HCT116 (cell line): ENCODE measurements around the gene STXBP5. TPM values are rescaled to one million over a fixed set of nuclear protein-coding genes. Genes with fewer than 3 reads are reported as not detected.

Source experiments
- ATAC-seq: fragments of 200-7000 bp; cut with Tn5 transposase; 2 replicates; pipeline ENCODE4 v1.9.1; 2020; ENCODE audit warnings: mild to moderate bottlenecking, moderate library complexity
- BruUV-seq: library from RNA; stranded (reverse); fragments of 400-500 nt; replicated peaks from 2 replicates; lab custom pipeline; 2021; lab: Mats Ljungman, UMichigan
- CTCF ChIA-PET: fragments of 300-600 bp; sonication (Branson Sonifier 250); formaldehyde crosslinking; loops from one replicate; lab custom pipeline; 2021; ENCODE audit warnings: antibody characterized with exemption; lab: Charles Lee
- POLR2A ChIA-PET: fragments of 300-600, 350-600 bp; sonication (Branson Sonifier 250); formaldehyde crosslinking; loops from one replicate; lab custom pipeline; 2021; ENCODE audit warnings: antibody characterized with exemption; lab: Charles Lee
- RAD21 ChIA-PET, 2 experiments: fragments of 300-600 bp; sonication (Branson Sonifier 250); formaldehyde crosslinking; loops; one replicate each; lab custom pipeline; 2023; ENCODE audit warnings: low total read pairs in 2 of 2; ENCODE audit not compliant: uncharacterized antibody in 2 of 2, unreplicated experiment in 2 of 2, low non-redundant PET in 1 of 2; lab: Charles Lee
- DNase-seq: peaks from one replicate; pipeline ENCODE4 v3.0.0-alpha.2; 2010; ENCODE audit warnings: low read depth, low spot score
- H2AFZ ChIP-seq: fragments of 200-600 bp; shearing (Covaris generic), sonication (generic); 2 replicates; pipeline ENCODE4 v1.6.1; 2017; ENCODE audit warnings: low read depth, mixed run types, mixed read lengths, antibody characterized with exemption, low read length; ENCODE audit not compliant: poor library complexity, severe bottlenecking
- H3K27ac ChIP-seq: 2 replicates; pipeline ENCODE4 v1.5.1; 2012; ENCODE audit warnings: low read depth, low read length
- H3K27me3 ChIP-seq: fragments of 200-600 bp; sonication (generic); 2 replicates; pipeline ENCODE4 v1.6.1; 2016; ENCODE audit warnings: mixed run types, low read length, mixed read lengths; ENCODE audit not compliant: insufficient read depth
- H3K36me3 ChIP-seq, 2 experiments: fragments of 200-500 bp in 1 of 2; fragments of 200-600 bp in 1 of 2; sonication (Bioruptor generic) in 1 of 2; sonication (generic) in 1 of 2; 2 replicates each; pipeline versions ENCODE4 v1.5.1 to v1.6.1; 2014 to 2016; ENCODE audit warnings: low read length in 2 of 2, inconsistent platforms in 1 of 2, mixed read lengths in 1 of 2, mixed run types in 1 of 2; ENCODE audit not compliant: insufficient read depth in 2 of 2, control insufficient read depth in 1 of 2
- H3K4me1 ChIP-seq, 2 experiments: fragments of 200-600 bp in 1 of 2; sonication (generic) in 1 of 2; 2 replicates each; pipeline versions ENCODE4 v1.5.1 to v1.6.1; 2012 to 2017; ENCODE audit warnings: low read length in 2 of 2, inconsistent platforms in 1 of 2, mild to moderate bottlenecking in 1 of 2, mixed read lengths in 1 of 2, mixed run types in 1 of 2, moderate library complexity in 1 of 2; ENCODE audit not compliant: insufficient read depth in 2 of 2, control insufficient read depth in 1 of 2
- H3K4me2 ChIP-seq: fragments of 200-600 bp; sonication (generic); 2 replicates; pipeline ENCODE4 v1.6.1; 2017; ENCODE audit warnings: mixed run types, low read length, mixed read lengths
- H3K4me3 ChIP-seq, 2 experiments: fragments of 200-600 bp in 1 of 2; sonication (generic) in 1 of 2; replicated peaks in 1 of 2; 2 replicates each; pipeline ENCODE4 v1.5.1; 2011 to 2016; ENCODE audit warnings: low read length in 2 of 2, control low read depth in 1 of 2, low read depth in 1 of 2, mild to moderate bottlenecking in 1 of 2, mixed read lengths in 1 of 2, mixed run types in 1 of 2
- H3K79me2 ChIP-seq: fragments of 200-600 bp; sonication (generic); 2 replicates; pipeline ENCODE4 v1.6.1; 2017; ENCODE audit warnings: mild to moderate bottlenecking, mixed run types, low read length, moderate library complexity, mixed read lengths; ENCODE audit not compliant: insufficient read depth
- H3K9ac ChIP-seq: fragments of 200-600 bp; sonication (generic); 2 replicates; pipeline ENCODE4 v1.6.1; 2016; ENCODE audit warnings: low read length, mixed read lengths
- H3K9me2 ChIP-seq: fragments of 200-600 bp; sonication (generic), shearing (Covaris generic); 2 replicates; pipeline ENCODE4 v1.6.1; 2017; ENCODE audit warnings: mixed run types, mild to moderate bottlenecking, moderate library complexity; ENCODE audit not compliant: insufficient read depth
- H3K9me3 ChIP-seq, 2 experiments: fragments of 200-500 bp in 1 of 2; fragments of 200-600 bp in 1 of 2; sonication (Bioruptor generic) in 1 of 2; sonication (generic) in 1 of 2; 2 replicates each; pipeline ENCODE4 v1.6.1; 2014 to 2017; ENCODE audit warnings: low read length in 2 of 2, mixed read lengths in 2 of 2, inconsistent platforms in 1 of 2, low read depth in 1 of 2, mild to moderate bottlenecking in 1 of 2, mixed run types in 1 of 2, moderate library complexity in 1 of 2; ENCODE audit not compliant: control insufficient read depth in 1 of 2, insufficient read depth in 1 of 2
- H4K20me1 ChIP-seq: fragments of 200-600 bp; sonication (generic), shearing (Covaris generic); 2 replicates; pipeline ENCODE4 v1.6.1; 2017; ENCODE audit warnings: mixed run types, mild to moderate bottlenecking, moderate library complexity; ENCODE audit not compliant: insufficient read depth
- CBX3 ChIP-seq: IDR thresholded peaks from 2 replicates; pipeline ENCODE4 v1.6.1; 2012; ENCODE audit warnings: low read depth
- EGR1 ChIP-seq: IDR thresholded peaks from 2 replicates; pipeline ENCODE4 v1.6.1; 2012; ENCODE audit warnings: low read depth
- ELF1 ChIP-seq: IDR thresholded peaks from 2 replicates; pipeline ENCODE4 v1.6.1; 2012; ENCODE audit warnings: low read depth, borderline replicate concordance
- EZH2 ChIP-seq: fragments of 200-600 bp; sonication (generic); IDR thresholded peaks from 2 replicates; pipeline ENCODE4 v1.6.1; 2017; ENCODE audit warnings: antibody characterized with exemption, mixed run types
- SIN3A ChIP-seq: IDR thresholded peaks from 2 replicates; pipeline ENCODE4 v1.6.1; 2012; ENCODE audit warnings: low read depth
- SP1 ChIP-seq: IDR thresholded peaks from 2 replicates; pipeline ENCODE4 v1.6.1; 2012; ENCODE audit warnings: low read depth
- TCF7L2 ChIP-seq: IDR thresholded peaks from 2 replicates; pipeline ENCODE4 v1.7.0; 2011; ENCODE audit warnings: borderline replicate concordance, inconsistent platforms; ENCODE audit not compliant: insufficient read depth, insufficient read length; ENCODE audit errors: extremely low read depth
- YY1 ChIP-seq: IDR thresholded peaks from 2 replicates; pipeline ENCODE4 v1.6.1; 2011; ENCODE audit warnings: low read length, low read depth, moderate library complexity, mild to moderate bottlenecking; ENCODE audit not compliant: insufficient replicate concordance; ENCODE audit errors: extremely low read depth
- ZFX ChIP-seq: fragments of 450-650 bp; IDR thresholded peaks from 2 replicates; pipeline ENCODE4 v1.6.1; 2017
- intact Hi-C: fragments of 100-400 bp; cut with micrococcal nuclease; formaldehyde crosslinking; loops from 2 replicates; pipeline ENCODE4 v1.10.0; 2022
- total RNA-seq: library from RNA; stranded (reverse); gene quantifications from one replicate; pipeline ENCODE4 v1.2.1, GENCODE V29; 2021; ENCODE audit not compliant: unreplicated experiment
- TF ChIP-seq, protein P1 (sequence below), 3 experiments: fragments of 200-600 bp in 1 of 3; sonication (generic) in 1 of 3; IDR thresholded peaks in 2 of 3; conservative IDR thresholded peaks in 1 of 3; 2 replicates each; pipeline ENCODE4 v1.5.1; 2012 to 2017; ENCODE audit warnings: low read depth in 2 of 3, low read length in 2 of 3, antibody characterized with exemption in 1 of 3, borderline replicate concordance in 1 of 3, control low read depth in 1 of 3, mild to moderate bottlenecking in 1 of 3, mixed read lengths in 1 of 3, mixed run types in 1 of 3, moderate library complexity in 1 of 3; ENCODE audit not compliant: insufficient read depth in 1 of 3
- TF ChIP-seq, protein P2 (sequence below): IDR thresholded peaks from 2 replicates; pipeline ENCODE4 v1.6.1; 2012; ENCODE audit warnings: low read depth

The STXBP5 gene
- total RNA-seq, 1 experiment from 2014 or later: 12.6 TPM

DNA sequence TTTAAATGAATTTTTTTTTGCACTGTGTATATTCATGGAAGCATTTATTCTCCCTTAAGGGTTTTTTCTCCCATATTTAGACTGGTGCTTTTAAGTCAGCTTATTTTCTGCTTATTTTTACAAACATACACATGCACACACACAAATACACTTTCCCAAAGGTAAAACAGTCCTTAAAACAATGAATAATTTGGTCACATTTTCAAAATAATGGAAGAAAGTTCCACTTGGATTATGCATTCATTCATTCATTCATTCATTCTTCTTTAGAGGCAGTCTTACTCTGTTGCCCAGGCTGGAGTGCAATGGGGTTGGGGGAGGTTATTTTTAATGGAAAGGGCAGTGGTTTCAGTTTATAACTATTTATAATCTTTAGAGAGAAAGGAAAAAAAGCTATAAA is 69.8 kb downstream of the STXBP5 start:
- RAD21 ChIA-PET: no interaction called here
- Histone ChIP-seq H3K4me3 (no peak overlapping the region), H3K27me3 (no peaks in the 10 kb centered on the region), H3K9ac (no peak overlapping the region)
- no peak for ATAC-seq
- no TSS peak for BruUV-seq
- TF ChIP-seq EGR1: no peak
- no peak for TF ChIP-seq EZH2
- TF ChIP-seq ELF1: no peak
- TF ChIP-seq YY1: no peak
- no peak for TF ChIP-seq SP1
- TF ChIP-seq TCF7L2: no peak
- no peak for TF ChIP-seq ZFX
- no peak for TF ChIP-seq CBX3
- TF ChIP-seq, protein P1, sequence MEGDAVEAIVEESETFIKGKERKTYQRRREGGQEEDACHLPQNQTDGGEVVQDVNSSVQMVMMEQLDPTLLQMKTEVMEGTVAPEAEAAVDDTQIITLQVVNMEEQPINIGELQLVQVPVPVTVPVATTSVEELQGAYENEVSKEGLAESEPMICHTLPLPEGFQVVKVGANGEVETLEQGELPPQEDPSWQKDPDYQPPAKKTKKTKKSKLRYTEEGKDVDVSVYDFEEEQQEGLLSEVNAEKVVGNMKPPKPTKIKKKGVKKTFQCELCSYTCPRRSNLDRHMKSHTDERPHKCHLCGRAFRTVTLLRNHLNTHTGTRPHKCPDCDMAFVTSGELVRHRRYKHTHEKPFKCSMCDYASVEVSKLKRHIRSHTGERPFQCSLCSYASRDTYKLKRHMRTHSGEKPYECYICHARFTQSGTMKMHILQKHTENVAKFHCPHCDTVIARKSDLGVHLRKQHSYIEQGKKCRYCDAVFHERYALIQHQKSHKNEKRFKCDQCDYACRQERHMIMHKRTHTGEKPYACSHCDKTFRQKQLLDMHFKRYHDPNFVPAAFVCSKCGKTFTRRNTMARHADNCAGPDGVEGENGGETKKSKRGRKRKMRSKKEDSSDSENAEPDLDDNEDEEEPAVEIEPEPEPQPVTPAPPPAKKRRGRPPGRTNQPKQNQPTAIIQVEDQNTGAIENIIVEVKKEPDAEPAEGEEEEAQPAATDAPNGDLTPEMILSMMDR (IDR thresholded peaks at IDR 0.05 in 2 of 3, conservative IDR thresholded peaks at IDR 0.05 in 1 of 3; ENCODE audit: borderline replicate concordance in 1 of 3, insufficient read depth in 1 of 3, low read depth in 2 of 3, low read length in 2 of 3): no peak
- TF ChIP-seq, protein P2, sequence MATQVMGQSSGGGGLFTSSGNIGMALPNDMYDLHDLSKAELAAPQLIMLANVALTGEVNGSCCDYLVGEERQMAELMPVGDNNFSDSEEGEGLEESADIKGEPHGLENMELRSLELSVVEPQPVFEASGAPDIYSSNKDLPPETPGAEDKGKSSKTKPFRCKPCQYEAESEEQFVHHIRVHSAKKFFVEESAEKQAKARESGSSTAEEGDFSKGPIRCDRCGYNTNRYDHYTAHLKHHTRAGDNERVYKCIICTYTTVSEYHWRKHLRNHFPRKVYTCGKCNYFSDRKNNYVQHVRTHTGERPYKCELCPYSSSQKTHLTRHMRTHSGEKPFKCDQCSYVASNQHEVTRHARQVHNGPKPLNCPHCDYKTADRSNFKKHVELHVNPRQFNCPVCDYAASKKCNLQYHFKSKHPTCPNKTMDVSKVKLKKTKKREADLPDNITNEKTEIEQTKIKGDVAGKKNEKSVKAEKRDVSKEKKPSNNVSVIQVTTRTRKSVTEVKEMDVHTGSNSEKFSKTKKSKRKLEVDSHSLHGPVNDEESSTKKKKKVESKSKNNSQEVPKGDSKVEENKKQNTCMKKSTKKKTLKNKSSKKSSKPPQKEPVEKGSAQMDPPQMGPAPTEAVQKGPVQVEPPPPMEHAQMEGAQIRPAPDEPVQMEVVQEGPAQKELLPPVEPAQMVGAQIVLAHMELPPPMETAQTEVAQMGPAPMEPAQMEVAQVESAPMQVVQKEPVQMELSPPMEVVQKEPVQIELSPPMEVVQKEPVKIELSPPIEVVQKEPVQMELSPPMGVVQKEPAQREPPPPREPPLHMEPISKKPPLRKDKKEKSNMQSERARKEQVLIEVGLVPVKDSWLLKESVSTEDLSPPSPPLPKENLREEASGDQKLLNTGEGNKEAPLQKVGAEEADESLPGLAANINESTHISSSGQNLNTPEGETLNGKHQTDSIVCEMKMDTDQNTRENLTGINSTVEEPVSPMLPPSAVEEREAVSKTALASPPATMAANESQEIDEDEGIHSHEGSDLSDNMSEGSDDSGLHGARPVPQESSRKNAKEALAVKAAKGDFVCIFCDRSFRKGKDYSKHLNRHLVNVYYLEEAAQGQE: no peak
- TF ChIP-seq SIN3A: no peak
- TF ChIP-seq, all 23 proteins: peak for 0
- H3K36me3 ChIP-seq: no peaks in the 10 kb centered on the region
- H3K9me3 ChIP-seq: no peaks in the 10 kb centered on the region
- no peaks in the 10 kb centered on the region for H3K4me1 ChIP-seq
- CTCF ChIA-PET: no interaction called here
- POLR2A ChIA-PET: no interaction called here
- no peak overlapping the region for H3K4me2 ChIP-seq
- no peak overlapping the region for H3K27ac ChIP-seq
- intact Hi-C loops: no loop called here
- no peak overlapping the region for H2AFZ ChIP-seq
- no peak for DNase-seq
- no peaks in the 10 kb centered on the region for H4K20me1 ChIP-seq
- no peaks in the 10 kb centered on the region for H3K9me2 ChIP-seq
- no peaks in the 10 kb centered on the region for H3K79me2 ChIP-seq
